SU-DHL-6 (cell line): ENCODE results near the gene OSBPL2.

Source experiments
- H2AFZ ChIP-seq: fragments of 200-600 bp; sonication (generic); 2 replicates; pipeline ENCODE4 v1.6.1; 2014; ENCODE audit warnings: low read depth, mild to moderate bottlenecking, moderate library complexity, mixed read lengths, antibody characterized with exemption, low read length; ENCODE audit not compliant: severe bottlenecking
- H3F3A ChIP-seq: fragments of 200-600 bp; shearing (Covaris generic); 2 replicates; pipeline ENCODE4 v1.6.0; 2016; ENCODE audit warnings: antibody characterized with exemption, mild to moderate bottlenecking; ENCODE audit not compliant: insufficient read depth
- H3K27ac ChIP-seq: fragments of 200-600 bp; sonication (generic); 2 replicates; pipeline ENCODE4 v1.5.1; 2016; ENCODE audit warnings: low read depth, mild to moderate bottlenecking, low read length, moderate library complexity, mixed read lengths
- H3K27me3 ChIP-seq: fragments of 200-600 bp; sonication (generic), shearing (Covaris generic); 2 replicates; pipeline ENCODE4 v1.6.0; 2014; ENCODE audit warnings: mild to moderate bottlenecking, low read length
- H3K36me3 ChIP-seq: fragments of 200-600 bp; sonication (generic); 2 replicates; pipeline ENCODE4 v1.6.1; 2014; ENCODE audit warnings: mild to moderate bottlenecking, low read length, mixed read lengths
- H3K4me2 ChIP-seq: fragments of 300-600, 200-600 bp; shearing (Covaris generic), sonication (generic); 2 replicates; pipeline ENCODE4 v1.6.0; 2014; ENCODE audit warnings: low read length, low read depth, mild to moderate bottlenecking; ENCODE audit not compliant: poor library complexity, severe bottlenecking
- H3K4me3 ChIP-seq: fragments of 200-600 bp; sonication (generic); 2 replicates; pipeline ENCODE4 v1.5.1; 2014; ENCODE audit warnings: antibody characterized with exemption, low read length, mild to moderate bottlenecking, mixed read lengths; ENCODE audit not compliant: insufficient read depth, poor library complexity, severe bottlenecking
- H3K79me2 ChIP-seq: fragments of 200-600 bp; sonication (generic); 2 replicates; pipeline ENCODE4 v1.6.1; 2014; ENCODE audit warnings: mild to moderate bottlenecking, low read length, moderate library complexity; ENCODE audit not compliant: insufficient read depth
- H3K9ac ChIP-seq: fragments of 200-600 bp; sonication (generic); 2 replicates; pipeline ENCODE4 v1.7.0; 2014; ENCODE audit warnings: mild to moderate bottlenecking, low read length
- H3K9me2 ChIP-seq: fragments of 200-600 bp; sonication (generic); replicated peaks from 2 replicates; pipeline ENCODE4 v1.6.1; 2014; ENCODE audit warnings: low read length; ENCODE audit not compliant: insufficient read depth
- H3K9me3 ChIP-seq: fragments of 200-600 bp; sonication (generic); 2 replicates; pipeline ENCODE4 v1.6.1; 2014; ENCODE audit warnings: low read length, mixed read lengths; ENCODE audit not compliant: insufficient read depth
- H4K20me1 ChIP-seq: fragments of 200-600 bp; sonication (generic); 2 replicates; pipeline ENCODE4 v1.6.1; 2014; ENCODE audit warnings: low read depth, mild to moderate bottlenecking, antibody characterized with exemption, low read length, moderate library complexity, mixed read lengths
- CTCF ChIP-seq: fragments of 200-600 bp; sonication (generic); IDR thresholded peaks from one replicate; pipeline ENCODE4 v1.5.1; 2017; ENCODE audit warnings: antibody characterized with exemption, mild to moderate bottlenecking, low read length, moderate library complexity; ENCODE audit not compliant: insufficient read depth, poor library complexity, severe bottlenecking
- EZH2phosphoT487 ChIP-seq: fragments of 200-600 bp; sonication (generic), shearing (Covaris generic); conservative IDR thresholded peaks from 2 replicates; pipeline ENCODE4 v1.6.1; 2018; ENCODE audit warnings: mild to moderate bottlenecking, antibody characterized with exemption, low read length, moderate library complexity, mixed read lengths

The OSBPL2 gene

GRCh38 chr20:62244644-62245108 is 6.4 kb downstream of the OSBPL2 start:
- Histone ChIP-seq H3K4me3 (no peak overlapping the region), H3F3A (no peaks in the 10 kb centered on the region), H4K20me1 (no peaks in the 10 kb centered on the region; the same call in 1 of the 2 replicates), H3K9me3 (no peaks in the 10 kb centered on the region), H3K27me3 (no peaks in the 10 kb centered on the region), H3K27ac (no peak overlapping the region), H3K79me2 (peaks cover 5% of the 10 kb centered on the region; the same call in 1 of the 2 replicates), H3K9me2 (no peaks in the 10 kb centered on the region), H2AFZ (no peak overlapping the region), H3K4me2 (no peak overlapping the region), H3K36me3 (no peaks in the 10 kb centered on the region), H3K9ac (no peak overlapping the region)
- no peak for TF ChIP-seq EZH2phosphoT487
- TF ChIP-seq CTCF, result no peak

GRCh38 chr20:62245911-62246280 is 7.6 kb downstream of the OSBPL2 start:
- no peak overlapping the region for H3K27ac ChIP-seq
- H3K27me3 ChIP-seq, result no peaks in the 10 kb centered on the region
- no peaks in the 10 kb centered on the region for H3F3A ChIP-seq
- H3K36me3 ChIP-seq, result no peaks in the 10 kb centered on the region
- H3K4me3 ChIP-seq, result no peak overlapping the region
- H4K20me1 ChIP-seq, result no peaks in the 10 kb centered on the region; the same call in 1 of the 2 replicates
- no peak overlapping the region for H2AFZ ChIP-seq
- no peaks in the 10 kb centered on the region for H3K9me3 ChIP-seq
- H3K9me2 ChIP-seq, result no peaks in the 10 kb centered on the region
- peaks cover 12% of the 10 kb centered on the region for H3K79me2 ChIP-seq
- H3K9ac ChIP-seq, result no peak overlapping the region
- no peak for TF ChIP-seq CTCF
- no peak overlapping the region for H3K4me2 ChIP-seq

- Histone ChIP-seq H4K20me1 (no peaks in the 10 kb centered on the region; the same call in 1 of the 2 replicates), H3K4me3 (no peak overlapping the region), H3K9ac (no peak overlapping the region), H3K9me3 (no peaks in the 10 kb centered on the region), H3F3A (no peaks in the 10 kb centered on the region), H3K27ac (no peak overlapping the region), H2AFZ (no peak overlapping the region), H3K4me2 (no peak overlapping the region), H3K36me3 (no peaks in the 10 kb centered on the region), H3K79me2 (peaks cover 11% of the 10 kb centered on the region), H3K27me3 (no peaks in the 10 kb centered on the region), H3K9me2 (no peaks in the 10 kb centered on the region)
- TF ChIP-seq CTCF (no peak), EZH2phosphoT487 (no peak)
Measured at GRCh38 chr20:62246431-62246830, 8.1 kb downstream of the OSBPL2 start.
